SW480 (cell line): ENCODE data around the gene MUC15.

Experiments
- DNase-seq: peaks from one replicate; pipeline ENCODE4 v3.0.0-alpha.2; 2016; ENCODE audit warnings: low spot score

Gene MUC15

GRCh38 chr11:26573896-26574295 is 1.8 kb upstream of the MUC15 start:
- DNase-seq: peak; percentile 37

- DNase-seq: no peak
These were observed 823 bp upstream of the MUC15 start for GRCh38 chr11:26572770-26573402.

GRCh38 chr11:26569646-26570045 is 2.4 kb downstream of the MUC15 start:
- no peak for DNase-seq

GRCh38 chr11:26558190-26558589 is 13.9 kb downstream of the MUC15 start:
- no peak for DNase-seq

- DNase-seq: no peak
These were observed 14.4 kb downstream of the MUC15 start for GRCh38 chr11:26557666-26558065.

GRCh38 chr11:26556582-26556981 is 15.5 kb downstream of the MUC15 start:
- DNase-seq: no peak

- DNase-seq: no peak
These were observed 17.6 kb downstream of the MUC15 start for GRCh38 chr11:26554455-26554854.

GRCh38 chr11:26553182-26553581 is 18.9 kb downstream of the MUC15 start:
- no peak for DNase-seq

- DNase-seq: peak; percentile 4
These were observed 20.8 kb downstream of the MUC15 start for GRCh38 chr11:26551186-26551801.

GRCh38 chr11:26550022-26550421 is 22.0 kb downstream of the MUC15 start:
- no peak for DNase-seq

GRCh38 chr11:26549176-26549575 is 22.9 kb downstream of the MUC15 start:
- DNase-seq: no peak

GRCh38 chr11:26541870-26542269 is 30.2 kb downstream of the MUC15 start:
- no peak for DNase-seq

- DNase-seq: no peak
These were observed 32.5 kb downstream of the MUC15 start for GRCh38 chr11:26539517-26539916.

- DNase-seq: no peak
These were observed 34.7 kb downstream of the MUC15 start for GRCh38 chr11:26537341-26537740.

GRCh38 chr11:26527685-26528084 is 44.4 kb downstream of the MUC15 start:
- DNase-seq: no peak

GRCh38 chr11:26522912-26523610 is 49.0 kb downstream of the MUC15 start:
- DNase-seq: peak; percentile 26

GRCh38 chr11:26519469-26519868 is 52.6 kb downstream of the MUC15 start:
- no peak for DNase-seq

- DNase-seq: no peak
These were observed 59.9 kb downstream of the MUC15 start for GRCh38 chr11:26512196-26512595.

- DNase-seq: no peak
These were observed 61.3 kb downstream of the MUC15 start for GRCh38 chr11:26510756-26511155.

- DNase-seq: no peak
These were observed 61.9 kb downstream of the MUC15 start for GRCh38 chr11:26510164-26510563.
